Measurements from ENCODE around the gene IZUMO1.

DNA sequence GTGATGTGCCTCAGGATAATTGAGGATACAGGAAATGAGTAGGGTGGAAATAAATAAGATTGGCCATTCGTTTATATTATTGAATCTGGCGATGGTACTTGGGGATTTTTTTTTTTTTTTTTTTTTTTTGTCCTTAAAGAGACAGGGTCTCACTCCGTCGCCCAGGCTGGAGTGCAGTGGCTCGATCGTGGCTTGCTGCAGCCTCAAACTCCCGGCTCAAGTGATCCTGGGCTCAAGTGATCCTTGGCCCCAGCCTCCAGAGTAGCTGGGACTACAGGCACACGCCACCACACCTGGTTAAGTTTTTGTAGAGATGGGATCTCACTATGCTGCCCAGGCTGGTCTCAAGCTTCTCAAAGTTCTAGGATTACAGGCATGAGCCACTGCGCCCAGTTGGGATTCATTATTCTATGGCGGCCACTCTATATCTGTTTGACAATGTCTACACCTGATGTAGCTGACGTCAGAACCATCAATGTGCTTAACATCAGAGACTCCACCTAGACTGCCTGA is 24.5 kb downstream of the IZUMO1 start:
- no peak for TF ChIP-seq MAZ (IDR thresholded peaks at IDR 0.05; ENCODE audit: borderline replicate concordance, low read depth, low read length)
- no peak for TF ChIP-seq EP300 (IDR thresholded peaks at IDR 0.05)
- TF ChIP-seq, protein P1, sequence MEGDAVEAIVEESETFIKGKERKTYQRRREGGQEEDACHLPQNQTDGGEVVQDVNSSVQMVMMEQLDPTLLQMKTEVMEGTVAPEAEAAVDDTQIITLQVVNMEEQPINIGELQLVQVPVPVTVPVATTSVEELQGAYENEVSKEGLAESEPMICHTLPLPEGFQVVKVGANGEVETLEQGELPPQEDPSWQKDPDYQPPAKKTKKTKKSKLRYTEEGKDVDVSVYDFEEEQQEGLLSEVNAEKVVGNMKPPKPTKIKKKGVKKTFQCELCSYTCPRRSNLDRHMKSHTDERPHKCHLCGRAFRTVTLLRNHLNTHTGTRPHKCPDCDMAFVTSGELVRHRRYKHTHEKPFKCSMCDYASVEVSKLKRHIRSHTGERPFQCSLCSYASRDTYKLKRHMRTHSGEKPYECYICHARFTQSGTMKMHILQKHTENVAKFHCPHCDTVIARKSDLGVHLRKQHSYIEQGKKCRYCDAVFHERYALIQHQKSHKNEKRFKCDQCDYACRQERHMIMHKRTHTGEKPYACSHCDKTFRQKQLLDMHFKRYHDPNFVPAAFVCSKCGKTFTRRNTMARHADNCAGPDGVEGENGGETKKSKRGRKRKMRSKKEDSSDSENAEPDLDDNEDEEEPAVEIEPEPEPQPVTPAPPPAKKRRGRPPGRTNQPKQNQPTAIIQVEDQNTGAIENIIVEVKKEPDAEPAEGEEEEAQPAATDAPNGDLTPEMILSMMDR (IDR thresholded peaks at IDR 0.05) = no peak
- no peak for TF ChIP-seq PHF8 (IDR thresholded peaks at IDR 0.05; ENCODE audit: borderline replicate concordance, low read depth)
- TF ChIP-seq ZC3H11A (IDR thresholded peaks at IDR 0.05) = no peak
- TF ChIP-seq SMC3 (IDR thresholded peaks at IDR 0.05) = no peak
- no peak for TF ChIP-seq POLR2AphosphoS2 (conservative IDR thresholded peaks at IDR 0.05; ENCODE audit: low read length)
- no peak for TF ChIP-seq RCOR1 (IDR thresholded peaks at IDR 0.05; ENCODE audit: low read depth, low read length)
- TF ChIP-seq POLR2A (IDR thresholded peaks at IDR 0.05; ENCODE audit: low read length) = no peak
- no peak for TF ChIP-seq NFE2L2 (conservative IDR thresholded peaks at IDR 0.05; ENCODE audit: low read length)
- no peak for TF ChIP-seq RNF2 (IDR thresholded peaks at IDR 0.05; ENCODE audit: borderline replicate concordance, low read depth)
- TF ChIP-seq JUN (IDR thresholded peaks at IDR 0.05) = no peak
